HepG2 (cell line): ENCODE measurements around the gene IQCC. TPM values are rescaled to one million over a fixed set of nuclear protein-coding genes. Genes with fewer than 3 reads are reported as not detected.

ENCODE experiments used
- ATAD3A ChIP-seq: sonication (generic); formaldehyde crosslinking; IDR thresholded peaks from 2 replicates; pipeline ENCODE4 v1.4.0; 2020; ENCODE audit warnings: missing genetic modification reagents
- KDM5A ChIP-seq: fragments of 200-600 bp; sonication (generic); IDR thresholded peaks from 2 replicates; pipeline ENCODE4 v1.7.0; 2018; ENCODE audit warnings: antibody characterized with exemption, mild to moderate bottlenecking, low read length, borderline replicate concordance
- KDM6A ChIP-seq: IDR thresholded peaks from 2 replicates; pipeline ENCODE4 v1.6.1; 2016; ENCODE audit warnings: low read depth
- KMT2B ChIP-seq: IDR thresholded peaks from 2 replicates; pipeline ENCODE4 v1.6.1; 2016; ENCODE audit warnings: missing genetic modification reagents, missing compliant biosample characterization
- MAF1 ChIP-seq: sonication (generic); formaldehyde crosslinking; IDR thresholded peaks from 2 replicates; pipeline ENCODE4 v1.5.0; 2020; ENCODE audit warnings: missing genetic modification reagents, borderline replicate concordance
- MATR3 ChIP-seq: sonication (generic); formaldehyde crosslinking; IDR thresholded peaks from 2 replicates; pipeline ENCODE4 v1.4.0; 2020; ENCODE audit warnings: missing genetic modification reagents
- PRMT3 ChIP-seq: sonication (generic); formaldehyde crosslinking; IDR thresholded peaks from 2 replicates; pipeline ENCODE4 v1.8.1; 2022; ENCODE audit warnings: low read depth, mild to moderate bottlenecking, moderate library complexity, missing genetic modification reagents, borderline replicate concordance
- SMAD1 ChIP-seq: sonication (generic); formaldehyde crosslinking; IDR thresholded peaks from 2 replicates; pipeline ENCODE4 v1.4.0; 2020; ENCODE audit warnings: missing genetic modification reagents, low read depth, mild to moderate bottlenecking, borderline replicate concordance
- SMARCC2 ChIP-seq: fragments of 450-650 bp; IDR thresholded peaks from 2 replicates; pipeline ENCODE4 v1.6.1; 2017; ENCODE audit warnings: antibody characterized with exemption, mild to moderate bottlenecking
- SNAI1 ChIP-seq: sonication (generic); formaldehyde crosslinking; IDR thresholded peaks from 2 replicates; pipeline ENCODE4 v1.5.0; 2020; ENCODE audit warnings: mild to moderate bottlenecking, missing genetic modification reagents, borderline replicate concordance
- ZEB1 ChIP-seq: IDR thresholded peaks from 2 replicates; pipeline ENCODE4 v1.6.1; 2012; ENCODE audit warnings: mild to moderate bottlenecking, low read depth, inconsistent platforms; ENCODE audit not compliant: insufficient replicate concordance
- ZNF180 ChIP-seq: sonication (generic); formaldehyde crosslinking; IDR thresholded peaks from 2 replicates; pipeline ENCODE4 v1.4.0; 2020; ENCODE audit warnings: low read depth, missing genetic modification reagents, borderline replicate concordance
- ZNF33B ChIP-seq: sonication (generic); formaldehyde crosslinking; IDR thresholded peaks from 2 replicates; pipeline ENCODE4 v1.5.1; 2020; ENCODE audit warnings: mild to moderate bottlenecking, missing genetic modification reagents
- ZNF652 ChIP-seq: IDR thresholded peaks from 2 replicates; pipeline ENCODE4 v1.6.1; 2016; ENCODE audit warnings: low read depth, borderline replicate concordance
- ZNF839 ChIP-seq: sonication (generic); formaldehyde crosslinking; IDR thresholded peaks from 2 replicates; pipeline ENCODE4 v1.4.0; 2020; ENCODE audit warnings: missing genetic modification reagents, mild to moderate bottlenecking, borderline replicate concordance
- polyA plus RNA-seq, 8 experiments: library from polyadenylated mRNA; depleted of rRNA in 3 of 8; stranded (reverse) in 7 of 8; unstranded in 1 of 8; fragments of >200 nt; fragmentation: Illumina TruSeq in 4 of 8; extraction: Trizol in 4 of 8; gene quantifications; 2 replicates each; pipeline versions ENCODE4 v1.2.1 to v1.2.3, GENCODE V29; 2011 to 2016; ENCODE audit warnings: low read depth in 4 of 8, missing spikeins in 1 of 8, mixed read lengths in 1 of 8; ENCODE audit not compliant: insufficient read depth in 1 of 8
- total RNA-seq, 5 experiments: library from RNA; depleted of rRNA; stranded (reverse); fragments of >200 nt; fragmentation: Illumina TruSeq; extraction: Trizol; gene quantifications; 2 replicates each; pipeline ENCODE4 v1.2.3, GENCODE V29; 2016; ENCODE audit warnings: low read depth in 1 of 5
- TF ChIP-seq, protein P1 (sequence below): IDR thresholded peaks from 2 replicates; pipeline ENCODE4 v1.6.1; 2016; ENCODE audit warnings: missing compliant biosample characterization, missing genetic modification reagents, borderline replicate concordance
- TF ChIP-seq, protein P2 (sequence below): sonication (generic); formaldehyde crosslinking; IDR thresholded peaks from 2 replicates; pipeline ENCODE4 v1.5.1; 2020; ENCODE audit warnings: mild to moderate bottlenecking, missing genetic modification reagents, moderate library complexity
- TF ChIP-seq, protein P3 (sequence below): IDR thresholded peaks from 2 replicates; pipeline ENCODE4 v1.6.1; 2012; ENCODE audit warnings: low read depth, low read length, improper control_type of control experiment
- TF ChIP-seq, protein P4 (sequence below): sonication (generic); formaldehyde crosslinking; IDR thresholded peaks from 2 replicates; pipeline ENCODE4 v1.5.1; 2020; ENCODE audit warnings: mild to moderate bottlenecking, missing genetic modification reagents
- TF ChIP-seq, protein P5 (sequence below): IDR thresholded peaks from 2 replicates; pipeline ENCODE4 v1.6.1; 2016; ENCODE audit warnings: low read depth, borderline replicate concordance
- TF ChIP-seq, protein P6 (sequence below): sonication (generic); formaldehyde crosslinking; IDR thresholded peaks from 2 replicates; pipeline ENCODE4 v1.4.0; 2020; ENCODE audit warnings: mild to moderate bottlenecking, missing genetic modification reagents

The IQCC gene
- total and polyA plus RNA-seq, 2 of the 13 experiments (the other 11 are each of a cell fraction or from before 2014, with no cell fraction given): 1.7 to 3.0 TPM

DNA sequence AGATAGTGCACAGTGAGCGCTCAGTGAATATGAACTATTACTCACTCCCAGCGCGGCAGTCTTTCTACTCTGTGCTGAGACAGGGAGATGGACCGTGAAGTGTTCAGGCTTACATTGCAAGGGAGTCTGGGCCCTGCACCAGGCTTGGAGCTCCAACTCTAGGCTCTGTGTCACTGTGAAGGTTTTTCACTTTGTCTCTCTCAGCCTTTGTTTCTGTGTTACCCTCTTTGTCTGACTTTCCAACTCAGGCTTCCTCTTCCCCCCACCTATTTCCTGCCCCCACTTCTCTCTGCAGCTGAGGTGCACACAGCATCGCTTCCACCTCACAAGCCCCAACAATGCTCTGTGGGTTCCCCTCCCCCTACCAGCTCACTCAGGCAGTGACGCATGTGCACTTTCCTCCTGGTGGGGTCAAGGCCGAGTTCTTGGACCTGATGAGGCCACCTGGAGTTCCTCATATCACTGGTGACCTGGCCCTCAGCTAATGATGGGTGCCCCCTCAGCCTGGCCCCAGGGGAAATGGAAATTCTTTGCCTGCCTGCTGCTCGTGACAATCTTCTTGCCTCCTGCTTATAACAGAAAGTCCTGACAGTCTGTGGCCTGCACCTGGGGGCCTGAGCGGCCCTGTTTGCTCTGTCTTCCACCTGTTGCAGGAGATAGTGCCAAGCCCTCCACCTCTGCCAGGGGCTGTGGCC lies 44.5 kb downstream of the IQCC start (continued):
- TF ChIP-seq KDM6A (CRISPR knock-in tag): peak; percentile 96
- peak; percentile 23; the same call in 1 of the 2 replicates for TF ChIP-seq KDM5A
- no peak for TF ChIP-seq ZNF180 (CRISPR knock-in tag)
- no peak for TF ChIP-seq ATAD3A (CRISPR knock-in tag)
- TF ChIP-seq SMAD1 (CRISPR knock-in tag): peak; percentile 78; the same call in 1 of the 2 replicates
- TF ChIP-seq, protein P1, sequence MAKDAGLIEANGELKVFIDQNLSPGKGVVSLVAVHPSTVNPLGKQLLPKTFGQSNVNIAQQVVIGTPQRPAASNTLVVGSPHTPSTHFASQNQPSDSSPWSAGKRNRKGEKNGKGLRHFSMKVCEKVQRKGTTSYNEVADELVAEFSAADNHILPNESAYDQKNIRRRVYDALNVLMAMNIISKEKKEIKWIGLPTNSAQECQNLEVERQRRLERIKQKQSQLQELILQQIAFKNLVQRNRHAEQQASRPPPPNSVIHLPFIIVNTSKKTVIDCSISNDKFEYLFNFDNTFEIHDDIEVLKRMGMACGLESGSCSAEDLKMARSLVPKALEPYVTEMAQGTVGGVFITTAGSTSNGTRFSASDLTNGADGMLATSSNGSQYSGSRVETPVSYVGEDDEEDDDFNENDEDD (CRISPR knock-in tag): peak; percentile 36; the same call in 1 of the 2 replicates
- no peak for TF ChIP-seq SMARCC2
- TF ChIP-seq, protein P2, sequence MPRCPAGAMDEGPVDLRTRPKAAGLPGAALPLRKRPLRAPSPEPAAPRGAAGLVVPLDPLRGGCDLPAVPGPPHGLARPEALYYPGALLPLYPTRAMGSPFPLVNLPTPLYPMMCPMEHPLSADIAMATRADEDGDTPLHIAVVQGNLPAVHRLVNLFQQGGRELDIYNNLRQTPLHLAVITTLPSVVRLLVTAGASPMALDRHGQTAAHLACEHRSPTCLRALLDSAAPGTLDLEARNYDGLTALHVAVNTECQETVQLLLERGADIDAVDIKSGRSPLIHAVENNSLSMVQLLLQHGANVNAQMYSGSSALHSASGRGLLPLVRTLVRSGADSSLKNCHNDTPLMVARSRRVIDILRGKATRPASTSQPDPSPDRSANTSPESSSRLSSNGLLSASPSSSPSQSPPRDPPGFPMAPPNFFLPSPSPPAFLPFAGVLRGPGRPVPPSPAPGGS: peak; percentile 42; the same call in 1 of the 2 replicates
- no peak for TF ChIP-seq MAF1
- TF ChIP-seq, protein P3, sequence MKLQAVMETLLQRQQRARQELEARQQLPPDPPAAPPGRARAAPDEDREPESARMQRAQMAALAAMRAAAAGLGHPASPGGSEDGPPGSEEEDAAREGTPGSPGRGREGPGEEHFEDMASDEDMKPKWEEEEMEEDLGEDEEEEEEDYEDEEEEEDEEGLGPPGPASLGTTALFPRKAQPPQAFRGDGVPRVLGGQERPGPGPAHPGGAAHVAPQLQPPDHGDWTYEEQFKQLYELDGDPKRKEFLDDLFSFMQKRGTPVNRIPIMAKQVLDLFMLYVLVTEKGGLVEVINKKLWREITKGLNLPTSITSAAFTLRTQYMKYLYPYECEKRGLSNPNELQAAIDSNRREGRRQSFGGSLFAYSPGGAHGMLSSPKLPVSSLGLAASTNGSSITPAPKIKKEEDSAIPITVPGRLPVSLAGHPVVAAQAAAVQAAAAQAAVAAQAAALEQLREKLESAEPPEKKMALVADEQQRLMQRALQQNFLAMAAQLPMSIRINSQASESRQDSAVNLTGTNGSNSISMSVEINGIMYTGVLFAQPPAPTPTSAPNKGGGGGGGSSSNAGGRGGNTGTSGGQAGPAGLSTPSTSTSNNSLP: peak; percentile 63; the same call in 1 of the 2 replicates
- no peak for TF ChIP-seq KMT2B (CRISPR knock-in tag)
- TF ChIP-seq ZNF33B (CRISPR knock-in tag): no peak
- TF ChIP-seq, protein P4, sequence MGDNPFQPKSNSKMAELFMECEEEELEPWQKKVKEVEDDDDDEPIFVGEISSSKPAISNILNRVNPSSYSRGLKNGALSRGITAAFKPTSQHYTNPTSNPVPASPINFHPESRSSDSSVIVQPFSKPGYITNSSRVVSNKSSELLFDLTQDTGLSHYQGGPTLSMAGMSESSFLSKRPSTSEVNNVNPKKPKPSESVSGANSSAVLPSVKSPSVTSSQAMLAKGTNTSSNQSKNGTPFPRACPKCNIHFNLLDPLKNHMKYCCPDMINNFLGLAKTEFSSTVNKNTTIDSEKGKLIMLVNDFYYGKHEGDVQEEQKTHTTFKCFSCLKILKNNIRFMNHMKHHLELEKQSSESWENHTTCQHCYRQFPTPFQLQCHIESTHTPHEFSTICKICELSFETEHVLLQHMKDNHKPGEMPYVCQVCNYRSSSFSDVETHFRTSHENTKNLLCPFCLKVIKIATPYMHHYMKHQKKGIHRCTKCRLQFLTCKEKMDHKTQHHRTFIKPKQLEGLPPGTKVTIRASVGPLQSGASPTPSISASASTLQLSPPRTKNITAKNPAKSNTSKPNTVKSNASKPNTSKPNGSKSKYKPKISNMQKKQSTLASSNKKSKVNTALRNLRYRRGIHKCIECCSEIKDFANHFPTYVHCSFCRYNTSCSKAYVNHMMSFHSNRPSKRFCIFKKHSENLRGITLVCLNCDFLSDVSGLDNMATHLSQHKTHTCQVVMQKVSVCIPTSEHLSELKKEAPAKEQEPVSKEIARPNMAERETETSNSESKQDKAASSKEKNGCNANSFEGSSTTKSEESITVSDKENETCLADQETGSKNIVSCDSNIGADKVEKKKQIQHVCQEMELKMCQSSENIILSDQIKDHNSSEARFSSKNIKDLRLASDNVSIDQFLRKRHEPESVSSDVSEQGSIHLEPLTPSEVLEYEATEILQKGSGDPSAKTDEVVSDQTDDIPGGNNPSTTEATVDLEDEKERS (CRISPR knock-in tag): peak; percentile 80; the same call in 1 of the 2 replicates
- TF ChIP-seq MATR3 (CRISPR knock-in tag): no peak
- TF ChIP-seq, protein P5, sequence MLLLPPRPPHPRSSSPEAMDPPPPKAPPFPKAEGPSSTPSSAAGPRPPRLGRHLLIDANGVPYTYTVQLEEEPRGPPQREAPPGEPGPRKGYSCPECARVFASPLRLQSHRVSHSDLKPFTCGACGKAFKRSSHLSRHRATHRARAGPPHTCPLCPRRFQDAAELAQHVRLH (CRISPR knock-in tag): peak; percentile 86; the same call in 1 of the 2 replicates
- peak; percentile 43; the same call in 1 of the 2 replicates for TF ChIP-seq ZNF652 (CRISPR knock-in tag)
- TF ChIP-seq ZEB1: peak; percentile 78
- no peak for TF ChIP-seq ZNF839 (CRISPR knock-in tag)
- no peak for TF ChIP-seq PRMT3 (CRISPR knock-in tag)
- no peak for TF ChIP-seq SNAI1 (CRISPR knock-in tag)
- TF ChIP-seq, protein P6, sequence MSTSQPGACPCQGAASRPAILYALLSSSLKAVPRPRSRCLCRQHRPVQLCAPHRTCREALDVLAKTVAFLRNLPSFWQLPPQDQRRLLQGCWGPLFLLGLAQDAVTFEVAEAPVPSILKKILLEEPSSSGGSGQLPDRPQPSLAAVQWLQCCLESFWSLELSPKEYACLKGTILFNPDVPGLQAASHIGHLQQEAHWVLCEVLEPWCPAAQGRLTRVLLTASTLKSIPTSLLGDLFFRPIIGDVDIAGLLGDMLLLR: no peak
